ENCODE data around the gene PTPRG. TPM values are rescaled to one million over a fixed set of nuclear protein-coding genes. Genes with fewer than 3 reads are reported as not detected.

PTPRG gene
- total RNA-seq, 2 experiments from 2014 or later, result 0.13 to 0.70 TPM

DNA sequence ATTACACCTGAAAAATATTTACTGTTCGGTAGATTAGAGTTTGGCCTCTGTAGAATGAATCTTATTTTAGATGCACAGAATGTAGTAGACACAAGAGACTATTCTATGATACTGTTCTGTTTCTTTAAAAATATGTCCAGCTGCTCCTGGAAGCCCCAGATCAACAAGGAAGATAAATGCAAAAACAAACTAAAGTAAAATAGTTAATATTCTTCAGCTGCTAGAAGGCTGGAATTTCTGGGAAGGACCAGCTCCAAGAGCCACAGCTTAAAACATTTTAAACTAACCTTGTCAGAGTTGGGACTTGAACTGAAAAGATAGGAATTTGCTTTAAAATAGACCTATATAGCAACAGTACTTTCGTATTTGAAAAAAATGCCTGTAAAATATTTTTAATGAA is 277.9 kb downstream of the PTPRG start:
- no peak for DNase-seq (ENCODE audit: low spot score)
- H2AFZ ChIP-seq (ENCODE audit: low read length), result no peak overlapping the region
- H3K9me3 ChIP-seq (ENCODE audit: low read length), result no peaks in the 10 kb centered on the region
- no peak overlapping the region for H3K27ac ChIP-seq (ENCODE audit: low read depth, low read length, poor library complexity, severe bottlenecking)
- H3K79me2 ChIP-seq (ENCODE audit: insufficient read depth, low read depth, low read length), result no peaks in the 10 kb centered on the region
- no peaks in the 10 kb centered on the region for H3K36me3 ChIP-seq (ENCODE audit: insufficient read depth, low read length)
- no peaks in the 10 kb centered on the region for H4K20me1 ChIP-seq (ENCODE audit: insufficient read depth, low read length)
- ChIA-PET POLR2A (interaction anchor here (0.9 kb wide), 2 partner anchors 17 to 19 kb away, joined by 3 read pairs; no protein-coding TSS in a partner anchor), CTCF (ENCODE audit: unreplicated experiment) (no interaction called here)
- no TSS peak for BruUV-seq (replicated peaks)
- no peaks in the 10 kb centered on the region for H3K9me2 ChIP-seq (ENCODE audit: insufficient read depth, low read length)
- intact Hi-C loops (cut with micrococcal nuclease; ENCODE audit: unreplicated experiment), result no loop called here
- no peaks in the 10 kb centered on the region for H3K4me1 ChIP-seq (ENCODE audit: insufficient read depth, low read length, poor library complexity, severe bottlenecking)
- H3K4me3 ChIP-seq (ENCODE audit: low read depth, low read length, poor library complexity, severe bottlenecking), result no peak overlapping the region
- no peak overlapping the region for H3K4me2 ChIP-seq (ENCODE audit: low read length)
- no peak for TF ChIP-seq EZH2phosphoT487 (IDR thresholded peaks at IDR 0.05; ENCODE audit: borderline replicate concordance, low read depth, low read length)
- TF ChIP-seq, protein P1, sequence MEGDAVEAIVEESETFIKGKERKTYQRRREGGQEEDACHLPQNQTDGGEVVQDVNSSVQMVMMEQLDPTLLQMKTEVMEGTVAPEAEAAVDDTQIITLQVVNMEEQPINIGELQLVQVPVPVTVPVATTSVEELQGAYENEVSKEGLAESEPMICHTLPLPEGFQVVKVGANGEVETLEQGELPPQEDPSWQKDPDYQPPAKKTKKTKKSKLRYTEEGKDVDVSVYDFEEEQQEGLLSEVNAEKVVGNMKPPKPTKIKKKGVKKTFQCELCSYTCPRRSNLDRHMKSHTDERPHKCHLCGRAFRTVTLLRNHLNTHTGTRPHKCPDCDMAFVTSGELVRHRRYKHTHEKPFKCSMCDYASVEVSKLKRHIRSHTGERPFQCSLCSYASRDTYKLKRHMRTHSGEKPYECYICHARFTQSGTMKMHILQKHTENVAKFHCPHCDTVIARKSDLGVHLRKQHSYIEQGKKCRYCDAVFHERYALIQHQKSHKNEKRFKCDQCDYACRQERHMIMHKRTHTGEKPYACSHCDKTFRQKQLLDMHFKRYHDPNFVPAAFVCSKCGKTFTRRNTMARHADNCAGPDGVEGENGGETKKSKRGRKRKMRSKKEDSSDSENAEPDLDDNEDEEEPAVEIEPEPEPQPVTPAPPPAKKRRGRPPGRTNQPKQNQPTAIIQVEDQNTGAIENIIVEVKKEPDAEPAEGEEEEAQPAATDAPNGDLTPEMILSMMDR (conservative IDR thresholded peaks at IDR 0.05; ENCODE audit: low read length), result no peak

DNA sequence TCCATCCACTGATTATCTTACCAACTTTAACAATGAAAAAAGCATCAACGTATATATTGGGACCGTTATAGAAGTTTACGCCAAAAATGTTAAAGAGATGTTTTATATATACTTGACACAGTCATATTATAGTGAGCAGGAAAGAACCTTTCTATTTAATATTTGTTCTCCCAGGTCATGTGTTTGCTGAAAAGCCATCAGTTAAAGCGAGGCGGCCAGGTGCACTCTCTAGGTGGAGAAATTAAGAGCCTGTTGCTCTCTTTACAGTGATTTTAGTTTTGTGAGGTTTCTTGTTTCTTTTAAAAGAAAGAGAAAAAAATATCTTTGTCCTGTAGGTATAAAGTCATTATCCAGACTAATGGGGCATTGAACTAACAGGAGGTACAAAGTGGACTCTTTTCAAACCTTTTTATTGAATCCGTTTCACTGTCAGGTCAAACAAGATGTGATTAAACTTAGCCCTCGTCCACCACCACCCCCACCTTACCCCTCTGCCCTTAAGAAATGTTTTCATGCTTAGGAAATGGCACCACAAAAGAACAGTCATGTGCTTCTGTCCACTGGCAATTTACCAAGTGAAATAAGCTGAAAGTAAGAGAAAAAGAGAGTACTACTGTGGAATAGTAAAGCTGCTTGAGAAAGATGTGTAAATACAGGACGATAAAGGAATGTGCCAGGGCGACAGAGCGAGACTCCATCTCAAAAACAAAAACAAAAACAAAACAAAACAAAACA is 279.9 kb downstream of the PTPRG start:
- ChIA-PET POLR2A (no interaction called here), CTCF (ENCODE audit: unreplicated experiment) (no interaction called here)
- Histone ChIP-seq H3K27ac (ENCODE audit: low read depth, low read length, poor library complexity, severe bottlenecking) (no peak overlapping the region), H3K9me2 (ENCODE audit: insufficient read depth, low read length) (no peaks in the 10 kb centered on the region), H3K36me3 (ENCODE audit: insufficient read depth, low read length) (no peaks in the 10 kb centered on the region), H3K79me2 (ENCODE audit: insufficient read depth, low read depth, low read length) (no peaks in the 10 kb centered on the region), H2AFZ (ENCODE audit: low read length) (no peak overlapping the region), H3K4me1 (ENCODE audit: insufficient read depth, low read length, poor library complexity, severe bottlenecking) (no peaks in the 10 kb centered on the region), H4K20me1 (ENCODE audit: insufficient read depth, low read length) (no peaks in the 10 kb centered on the region), H3K9me3 (ENCODE audit: low read length) (no peaks in the 10 kb centered on the region), H3K4me3 (ENCODE audit: low read depth, low read length, poor library complexity, severe bottlenecking) (no peak overlapping the region), H3K4me2 (ENCODE audit: low read length) (no peak overlapping the region)
- no peak for DNase-seq (ENCODE audit: low spot score)
- no TSS peak for BruUV-seq (replicated peaks)
- intact Hi-C loops (cut with micrococcal nuclease; ENCODE audit: unreplicated experiment), result no loop called here
- TF ChIP-seq EZH2phosphoT487 (IDR thresholded peaks at IDR 0.05; ENCODE audit: borderline replicate concordance, low read depth, low read length), result no peak
- TF ChIP-seq, protein P1 (conservative IDR thresholded peaks at IDR 0.05; ENCODE audit: low read length), result no peak

DNA sequence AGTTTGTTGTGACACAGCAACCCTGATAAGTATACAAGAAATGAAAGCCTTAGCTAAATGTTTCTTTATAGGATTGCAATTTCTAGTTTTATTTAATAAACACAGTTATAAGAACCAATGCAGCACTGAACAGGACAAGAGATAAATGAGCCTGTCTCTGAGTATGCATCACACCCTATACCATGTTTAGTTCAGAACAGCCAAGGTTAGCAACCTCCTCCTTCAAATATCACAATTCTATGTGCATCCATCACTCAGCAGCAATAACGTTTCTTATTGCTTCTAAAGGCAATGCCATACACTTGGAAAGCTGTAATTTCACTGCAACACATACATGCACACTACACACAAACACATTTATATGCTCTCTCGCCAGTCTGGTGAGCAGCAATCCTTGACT is 280.6 kb downstream of the PTPRG start:
- Histone ChIP-seq H3K4me3 (ENCODE audit: low read depth, low read length, poor library complexity, severe bottlenecking) (no peak overlapping the region), H3K36me3 (ENCODE audit: insufficient read depth, low read length) (no peaks in the 10 kb centered on the region), H3K9me2 (ENCODE audit: insufficient read depth, low read length) (no peaks in the 10 kb centered on the region), H2AFZ (ENCODE audit: low read length) (no peak overlapping the region), H3K9me3 (ENCODE audit: low read length) (no peaks in the 10 kb centered on the region), H3K4me1 (ENCODE audit: insufficient read depth, low read length, poor library complexity, severe bottlenecking) (no peaks in the 10 kb centered on the region), H3K79me2 (ENCODE audit: insufficient read depth, low read depth, low read length) (no peaks in the 10 kb centered on the region), H3K4me2 (ENCODE audit: low read length) (no peak overlapping the region), H3K27ac (ENCODE audit: low read depth, low read length, poor library complexity, severe bottlenecking) (no peak overlapping the region), H4K20me1 (ENCODE audit: insufficient read depth, low read length) (no peaks in the 10 kb centered on the region)
- POLR2A ChIA-PET, result interaction anchor here (0.6 kb wide), 1 partner anchor 38 kb away, joined by 3 read pairs; no protein-coding TSS in a partner anchor
- CTCF ChIA-PET (ENCODE audit: unreplicated experiment), result no interaction called here
- intact Hi-C loops (cut with micrococcal nuclease; ENCODE audit: unreplicated experiment), result no loop called here
- TF ChIP-seq, protein P1 (conservative IDR thresholded peaks at IDR 0.05; ENCODE audit: low read length), result no peak
- TF ChIP-seq EZH2phosphoT487 (IDR thresholded peaks at IDR 0.05; ENCODE audit: borderline replicate concordance, low read depth, low read length), result no peak
- no peak for DNase-seq (ENCODE audit: low spot score)
- no TSS peak for BruUV-seq (replicated peaks)
